GM19238 (cell line): Measurements from ENCODE around the gene ATXN2.
A peak's percentile ranks its signal among the peaks of the same experiment; 100 is the strongest.
"Not testable (repeated sequence)": the region's sequence is repeated elsewhere in the genome, so short reads cannot be mapped to it uniquely, and the experiment has no call there.

ENCODE experiments used
- DNase-seq: peaks from one replicate; pipeline ENCODE4 v3.0.0; 2011; ENCODE audit warnings: low spot score; ENCODE audit not compliant: insufficient read length

ATXN2 gene

DNA sequence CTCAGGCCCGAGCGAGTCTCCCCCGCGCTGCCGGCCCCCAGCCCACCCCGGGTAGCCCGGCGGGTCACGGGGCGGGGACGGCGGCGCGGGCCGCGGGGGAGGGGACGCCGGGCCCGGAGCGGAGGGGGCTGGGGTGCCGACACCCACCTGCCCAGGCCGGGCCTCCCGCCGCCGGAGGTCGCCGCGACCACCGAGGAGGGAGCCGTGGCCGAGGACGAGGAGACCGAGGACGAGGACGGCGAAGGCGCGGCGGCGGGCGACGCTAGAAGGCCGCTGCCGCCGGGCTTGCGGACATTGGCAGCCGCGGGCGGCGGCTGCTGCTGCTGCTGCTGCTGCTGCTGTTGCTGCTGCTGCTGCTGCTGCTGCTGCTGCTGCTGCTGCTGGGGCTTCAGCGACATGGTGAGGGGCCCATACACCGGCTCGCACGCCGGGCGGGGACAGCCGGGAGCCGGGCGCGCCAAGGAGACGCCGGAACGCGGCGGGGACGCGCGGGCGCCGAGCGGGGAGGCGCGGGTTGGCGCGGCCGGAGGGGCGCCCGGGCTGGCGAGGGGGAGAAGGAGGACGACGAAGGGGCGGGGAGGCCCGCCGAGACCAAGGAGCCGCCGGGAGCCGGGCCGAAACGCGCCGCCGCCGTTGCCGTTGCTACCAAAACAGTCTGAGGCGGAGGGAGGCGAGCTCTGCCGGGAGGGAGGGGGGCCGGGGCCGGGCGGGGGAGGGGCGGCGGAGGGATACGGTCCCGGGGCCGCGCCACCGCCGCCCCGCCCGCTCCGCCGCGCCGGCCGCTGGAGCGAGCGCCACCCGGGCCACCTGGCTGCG, at the start of gene ATXN2:
ATXN2 (minus strand) TSS at position 679 of the 816 bp plus-strand sequence; CDS start at position 398, 281 bp downstream.
- DNase-seq: peak; percentile 82

- DNase-seq: no peak
Measured at GRCh38 chr12:111645433-111645832, 46.3 kb upstream of the ATXN2 start.

GRCh38 chr12:111643427-111643826, 44.3 kb upstream of the ATXN2 start:
- DNase-seq: no peak

DNA sequence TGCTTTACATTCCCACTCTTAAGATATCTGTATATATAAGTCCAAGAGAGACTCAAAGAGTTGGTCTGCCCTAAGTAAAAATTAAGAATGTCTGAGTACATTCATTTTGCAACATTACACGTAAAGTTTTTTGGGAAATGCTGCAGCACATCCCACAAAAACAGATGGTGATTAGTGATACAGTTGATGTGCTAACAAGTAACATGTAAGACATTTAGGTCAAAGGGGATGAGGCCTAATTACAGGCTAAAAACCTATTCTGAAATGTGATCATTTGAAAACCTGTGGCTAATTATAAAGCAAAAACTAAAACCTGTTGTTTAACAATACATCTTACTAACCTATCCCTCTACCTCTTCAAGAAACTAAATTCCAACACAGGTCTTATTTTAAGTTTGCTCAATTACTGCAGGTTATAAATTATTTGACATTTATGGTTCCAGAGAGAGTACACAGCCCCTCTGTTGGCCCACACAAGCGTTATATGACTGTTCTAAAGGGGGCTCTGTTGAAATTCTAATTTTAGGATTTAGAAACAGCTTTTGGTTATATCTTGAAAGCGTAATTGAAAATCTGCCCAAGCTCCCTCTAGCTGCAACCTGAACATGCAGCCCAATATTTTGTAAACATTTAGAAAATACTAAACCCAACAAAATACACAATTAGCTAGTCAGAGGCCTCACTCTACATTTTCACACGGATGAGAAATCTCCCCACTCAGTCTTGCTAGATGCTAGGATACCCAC, 43.7 kb upstream of the ATXN2 start:
- no peak for DNase-seq

- no peak for DNase-seq
Measured at GRCh38 chr12:111640506-111640905, 41.4 kb upstream of the ATXN2 start.

- no peak for DNase-seq
Measured at GRCh38 chr12:111638556-111638955, 39.4 kb upstream of the ATXN2 start.

DNA sequence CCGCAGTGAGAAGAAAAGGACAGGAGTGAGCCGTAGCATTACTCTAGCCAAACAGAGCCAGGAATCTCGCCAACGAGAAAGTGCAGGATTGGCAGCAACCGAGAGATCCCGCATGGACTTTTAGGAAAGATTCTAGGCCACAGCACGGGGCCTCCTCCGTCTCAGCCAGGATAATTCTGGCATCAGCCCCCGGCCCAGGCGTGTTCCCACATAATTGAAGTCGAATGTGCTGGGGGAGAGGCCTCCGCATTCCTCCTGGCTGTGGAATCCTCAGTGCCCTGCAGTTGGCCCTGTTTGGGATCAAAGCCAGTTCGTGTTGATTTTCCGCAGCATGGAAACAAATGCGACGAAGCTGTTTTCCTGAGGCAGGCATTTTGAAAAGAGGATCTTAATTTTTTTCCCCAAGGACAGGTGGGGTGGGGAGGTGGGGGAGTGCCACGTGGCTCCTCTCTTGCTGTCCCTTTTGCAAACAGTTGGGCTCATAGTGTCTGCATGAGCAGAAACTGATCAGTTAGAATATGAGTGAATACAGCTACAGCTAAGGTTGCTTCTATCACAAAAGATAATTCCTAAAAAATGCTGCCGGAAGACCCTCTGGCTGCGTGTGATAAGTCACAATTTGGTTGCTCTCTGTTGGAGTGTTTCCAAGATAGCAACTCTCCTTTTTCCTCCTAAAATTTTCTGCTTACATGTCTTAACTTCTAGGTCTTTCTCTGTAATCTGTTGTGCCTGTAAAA, 37.3 kb upstream of the ATXN2 start:
- no peak for DNase-seq

DNA sequence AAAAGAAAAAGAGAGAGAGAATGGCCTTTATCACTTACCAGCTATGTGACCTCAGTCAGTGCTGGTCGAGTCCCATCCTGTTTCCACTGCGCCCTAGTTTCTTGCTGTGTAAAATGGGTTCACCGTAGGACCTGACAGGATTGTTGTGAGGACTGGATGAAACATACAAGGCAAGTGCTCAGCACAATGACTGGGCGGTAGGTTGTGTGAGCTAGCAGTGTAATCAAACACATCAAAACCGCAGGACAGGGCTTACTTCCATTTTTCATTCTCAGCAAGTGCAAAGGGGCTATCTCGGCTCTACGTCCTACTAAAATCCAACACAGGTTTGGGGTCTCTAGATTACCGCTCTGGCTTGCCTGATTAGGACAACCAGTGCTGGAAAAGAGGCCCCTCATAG, 36.4 kb upstream of the ATXN2 start:
- DNase-seq: no peak

GRCh38 chr12:111628505-111629260, 29.6 kb upstream of the ATXN2 start:
- DNase-seq: no peak

- no peak for DNase-seq
Measured at GRCh38 chr12:111626230-111626629, 27.1 kb upstream of the ATXN2 start.

DNA sequence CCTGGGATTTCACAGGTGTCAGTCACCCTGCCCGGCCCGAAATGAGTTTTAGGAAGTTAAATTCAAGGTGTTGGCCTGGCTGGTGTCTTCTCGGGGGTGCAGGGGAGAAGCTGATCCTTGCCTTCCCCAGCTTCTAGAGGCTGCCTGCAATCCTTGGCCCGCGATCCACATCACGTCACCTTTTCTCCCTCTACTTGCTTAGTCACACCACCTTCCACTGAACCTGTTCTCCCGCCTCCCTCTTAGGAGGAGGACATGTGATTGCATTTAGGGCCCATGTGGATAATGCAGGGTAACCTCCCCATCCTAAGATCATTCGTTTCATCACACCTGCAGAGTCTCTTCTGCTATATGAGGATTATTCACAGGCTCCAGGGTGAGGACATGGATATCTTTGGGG, 25.4 kb upstream of the ATXN2 start:
- DNase-seq: no peak

GRCh38 chr12:111617841-111618240, 18.7 kb upstream of the ATXN2 start:
- not testable (repeated sequence) for DNase-seq

- DNase-seq: no peak
Measured at GRCh38 chr12:111616177-111616623, 17.1 kb upstream of the ATXN2 start.

DNA sequence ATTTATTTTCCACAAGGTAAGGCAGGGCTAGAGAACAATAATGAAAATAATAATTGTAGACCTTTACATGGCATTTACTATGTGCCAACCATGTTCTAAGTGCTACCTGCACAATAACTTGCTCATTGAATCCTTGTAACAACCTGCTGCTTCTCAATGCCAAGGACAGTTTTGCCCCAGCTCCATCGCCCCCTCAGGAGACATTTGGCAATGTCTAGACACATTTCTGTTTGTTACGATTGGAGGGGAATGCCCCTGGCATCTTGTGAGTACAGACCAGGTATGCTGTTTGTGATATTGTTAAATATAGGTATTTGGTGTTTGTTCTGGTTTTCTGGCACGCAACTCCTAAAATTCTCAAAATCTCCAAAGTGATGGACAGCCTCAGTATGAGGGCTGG, 8.1 kb upstream of the ATXN2 start:
- DNase-seq: no peak

- no peak for DNase-seq
Measured at GRCh38 chr12:111606767-111607230, 7.7 kb upstream of the ATXN2 start.

DNA sequence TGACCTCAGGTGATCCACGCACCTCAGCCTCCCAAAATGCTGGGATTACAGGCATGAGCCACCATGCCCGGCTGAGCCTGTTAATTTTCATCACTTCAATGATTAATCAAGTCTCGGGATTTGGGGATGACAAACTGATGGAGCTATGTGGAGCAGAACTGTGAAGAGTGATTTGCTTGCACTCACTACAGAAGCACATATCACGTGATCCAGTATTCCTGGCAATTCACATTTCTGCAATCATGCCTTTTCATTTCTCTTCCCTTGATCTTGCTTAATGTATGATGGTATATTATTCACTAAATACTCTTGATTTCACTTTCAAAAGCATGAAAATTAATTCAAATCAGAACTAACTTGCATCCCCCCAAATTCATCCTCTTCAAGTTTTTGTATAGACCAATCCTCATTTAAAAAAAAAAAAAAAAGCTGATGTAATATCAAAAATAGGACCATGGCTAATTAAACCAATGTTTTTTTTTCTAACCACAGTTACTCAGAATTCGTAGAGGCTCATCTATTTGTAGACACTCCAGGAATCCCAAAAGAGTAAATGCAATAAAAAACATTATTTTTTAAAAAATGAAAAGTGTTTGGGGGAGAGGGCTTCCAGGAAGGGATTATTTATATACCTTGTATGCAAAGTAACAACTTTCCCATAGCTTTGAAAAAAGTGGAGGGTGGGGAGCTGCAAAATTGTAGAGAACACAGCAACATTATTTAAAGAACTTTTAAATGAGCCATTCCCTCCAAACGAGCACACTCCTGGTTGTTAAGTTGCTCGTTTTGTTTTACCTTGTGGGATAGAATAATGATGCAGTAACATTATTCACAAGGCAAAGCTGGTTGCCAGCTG, 7.0 kb upstream of the ATXN2 start:
- DNase-seq: no peak

DNA sequence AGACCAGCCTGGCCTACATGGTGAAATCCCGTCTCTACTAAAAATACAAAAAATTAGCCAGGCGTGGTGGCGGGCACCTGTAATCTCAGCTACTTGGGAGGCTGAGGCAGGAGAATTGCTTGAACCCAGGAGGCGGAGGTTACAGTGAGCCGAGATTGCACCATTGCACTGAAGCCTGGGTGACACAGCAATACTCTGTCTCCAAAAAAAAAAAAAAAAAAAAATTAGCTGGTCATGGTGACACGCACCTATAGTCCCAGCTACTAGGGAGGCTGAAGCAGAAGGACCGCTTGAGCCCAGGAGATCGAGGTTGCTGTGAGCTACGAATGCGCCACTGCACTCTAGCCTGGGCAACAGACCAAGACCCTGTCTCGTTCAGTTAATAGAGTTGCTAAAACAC, 3.7 kb upstream of the ATXN2 start:
- not testable (repeated sequence) for DNase-seq

DNA sequence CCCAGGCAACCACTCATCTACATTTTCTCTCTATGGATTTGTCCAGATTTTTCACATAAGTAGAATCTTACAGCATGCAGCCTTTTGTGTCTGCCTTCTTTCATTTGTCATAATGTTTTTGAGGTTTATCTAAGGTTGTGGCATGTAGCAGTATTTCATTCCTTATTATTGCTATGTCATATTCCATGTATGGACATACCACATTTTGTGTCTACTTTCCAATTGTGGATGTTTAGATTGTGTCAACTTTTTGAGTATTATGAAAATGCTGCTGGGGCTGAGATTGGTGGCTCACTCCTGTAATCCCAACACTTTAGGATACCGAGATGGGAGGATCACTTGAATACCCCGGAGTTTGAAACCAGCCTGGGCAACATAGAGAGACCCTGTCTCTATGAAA, 3.2 kb upstream of the ATXN2 start:
- DNase-seq: no peak

GRCh38 chr12:111600986-111601385, 1.9 kb upstream of the ATXN2 start:
- DNase-seq: not testable (repeated sequence)

DNA sequence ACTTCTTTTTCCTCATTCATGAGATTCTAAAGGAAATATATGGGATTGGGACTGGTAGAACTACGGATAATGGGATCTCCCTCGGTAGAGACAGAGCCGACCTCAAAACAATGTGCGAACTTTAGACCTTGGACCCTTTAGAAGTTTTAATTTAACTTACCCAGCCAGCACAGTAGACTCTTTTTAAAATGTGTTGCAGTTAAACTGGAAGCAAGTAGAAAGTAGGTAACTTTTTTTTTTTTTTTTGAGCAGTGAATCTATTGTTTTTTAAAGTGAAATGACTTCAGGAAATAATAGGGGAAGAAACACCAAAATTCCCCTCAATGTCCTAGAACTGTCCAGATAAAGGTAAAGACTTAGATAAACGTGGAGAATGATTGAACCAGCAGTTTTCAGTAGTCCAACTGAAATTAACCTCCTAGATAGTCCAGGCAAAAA, 1.1 kb upstream of the ATXN2 start:
- DNase-seq: no peak
